GM23338 (cell line): ENCODE results near the gene CNTN1.

ENCODE experiments used
- POLR2AphosphoS5 ChIP-seq: IDR thresholded peaks from 2 replicates; pipeline ENCODE4 v1.6.1; 2016; ENCODE audit warnings: antibody characterized with exemption, low read depth
- TF ChIP-seq, protein P1 (sequence below), 2 experiments: fragments of 200-600 bp in 1 of 2; sonication (generic) in 1 of 2; conservative IDR thresholded peaks; 2 replicates each; pipeline versions ENCODE4 v1.5.1 to v1.6.1; 2016 to 2017; ENCODE audit warnings: antibody characterized with exemption in 2 of 2, low read depth in 2 of 2, mild to moderate bottlenecking in 2 of 2, moderate library complexity in 1 of 2

- TF ChIP-seq, protein P1, sequence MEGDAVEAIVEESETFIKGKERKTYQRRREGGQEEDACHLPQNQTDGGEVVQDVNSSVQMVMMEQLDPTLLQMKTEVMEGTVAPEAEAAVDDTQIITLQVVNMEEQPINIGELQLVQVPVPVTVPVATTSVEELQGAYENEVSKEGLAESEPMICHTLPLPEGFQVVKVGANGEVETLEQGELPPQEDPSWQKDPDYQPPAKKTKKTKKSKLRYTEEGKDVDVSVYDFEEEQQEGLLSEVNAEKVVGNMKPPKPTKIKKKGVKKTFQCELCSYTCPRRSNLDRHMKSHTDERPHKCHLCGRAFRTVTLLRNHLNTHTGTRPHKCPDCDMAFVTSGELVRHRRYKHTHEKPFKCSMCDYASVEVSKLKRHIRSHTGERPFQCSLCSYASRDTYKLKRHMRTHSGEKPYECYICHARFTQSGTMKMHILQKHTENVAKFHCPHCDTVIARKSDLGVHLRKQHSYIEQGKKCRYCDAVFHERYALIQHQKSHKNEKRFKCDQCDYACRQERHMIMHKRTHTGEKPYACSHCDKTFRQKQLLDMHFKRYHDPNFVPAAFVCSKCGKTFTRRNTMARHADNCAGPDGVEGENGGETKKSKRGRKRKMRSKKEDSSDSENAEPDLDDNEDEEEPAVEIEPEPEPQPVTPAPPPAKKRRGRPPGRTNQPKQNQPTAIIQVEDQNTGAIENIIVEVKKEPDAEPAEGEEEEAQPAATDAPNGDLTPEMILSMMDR (conservative IDR thresholded peaks at IDR 0.05; ENCODE audit: low read depth in 2 of 2), result no peak
- no peak for TF ChIP-seq POLR2AphosphoS5
Observed at GRCh38 chr12:40915172-40915571, 222.9 kb downstream of the CNTN1 start.
